CD8-positive, alpha-beta memory T cell (primary cell): Measurements from ENCODE around the gene NOX5. TPM values are rescaled to one million over a fixed set of nuclear protein-coding genes. Genes with fewer than 3 reads are reported as not detected.

Experiments
- CTCF ChIA-PET: fragments of 350-600 bp; sonication (Branson Sonifier 250); formaldehyde crosslinking; loops from one replicate; lab custom pipeline; 2021; ENCODE audit warnings: antibody characterized with exemption; lab: Charles Lee
- POLR2A ChIA-PET: fragments of 350-600 bp; sonication (Branson Sonifier 250); formaldehyde crosslinking; loops from one replicate; lab custom pipeline; 2021; ENCODE audit warnings: antibody characterized with exemption; lab: Charles Lee
- DNase-seq, 5 donors: peaks; one replicate each; pipeline versions ENCODE4 v3.0.0 to v3.0.0-alpha.2; 2020 to 2022; ENCODE audit warnings: mixed read lengths in 1 of 5
- H3K27ac ChIP-seq: one replicate; pipeline ENCODE4 v1.7.0; 2013; ENCODE audit warnings: low read depth, mild to moderate bottlenecking, low read length, moderate library complexity
- H3K27me3 ChIP-seq: 2 replicates; pipeline ENCODE4 v1.7.0; 2013; ENCODE audit warnings: low read length, mild to moderate bottlenecking; ENCODE audit not compliant: insufficient read depth, poor library complexity, severe bottlenecking
- H3K36me3 ChIP-seq: 2 replicates; pipeline ENCODE4 v1.7.0; 2013; ENCODE audit warnings: mild to moderate bottlenecking, low read length, moderate library complexity; ENCODE audit not compliant: insufficient read depth
- H3K4me1 ChIP-seq: 2 replicates; pipeline ENCODE4 v1.7.0; 2013; ENCODE audit warnings: mild to moderate bottlenecking, low read length, moderate library complexity; ENCODE audit not compliant: insufficient read depth
- H3K4me3 ChIP-seq: 2 replicates; pipeline ENCODE4 v1.7.0; 2013; ENCODE audit warnings: mild to moderate bottlenecking, low read length
- H3K9me3 ChIP-seq: 2 replicates; pipeline ENCODE4 v1.7.0; 2013; ENCODE audit warnings: mild to moderate bottlenecking, low read length
- H3K27ac Mint-ChIP-seq, 8 donors: one replicate each; pipeline ENCODE4 v1.8.0; 2020 to 2021; ENCODE audit warnings: mixed read lengths in 8 of 8, mild to moderate bottlenecking in 6 of 8, inconsistent platforms in 3 of 8, moderate library complexity in 3 of 8
- H3K27me3 Mint-ChIP-seq, 2 donors: one replicate each; pipeline ENCODE4 v1.8.0; 2020 to 2021; ENCODE audit warnings: mixed read lengths in 2 of 2, mild to moderate bottlenecking in 1 of 2, moderate library complexity in 1 of 2
- H3K36me3 Mint-ChIP-seq, 3 donors: one replicate each; pipeline ENCODE4 v1.8.0; 2020 to 2021; ENCODE audit warnings: mixed read lengths in 3 of 3, inconsistent platforms in 1 of 3, mild to moderate bottlenecking in 1 of 3
- H3K4me1 Mint-ChIP-seq, 3 donors: one replicate each; pipeline ENCODE4 v1.8.0; 2020 to 2021; ENCODE audit warnings: mixed read lengths in 3 of 3, inconsistent platforms in 1 of 3, mild to moderate bottlenecking in 1 of 3
- H3K4me3 Mint-ChIP-seq, 7 donors: one replicate each; pipeline ENCODE4 v1.8.0; 2020 to 2021; ENCODE audit warnings: mixed read lengths in 7 of 7, mild to moderate bottlenecking in 6 of 7, moderate library complexity in 4 of 7, inconsistent platforms in 2 of 7
- H3K9me3 Mint-ChIP-seq, 5 donors: one replicate each; pipeline ENCODE4 v1.8.0; 2020 to 2022; ENCODE audit warnings: mixed read lengths in 5 of 5, mild to moderate bottlenecking in 3 of 5, moderate library complexity in 2 of 5, inconsistent platforms in 1 of 5
- polyA plus RNA-seq: library from polyadenylated mRNA; unstranded; fragments of 300-500 nt; fragmentation: Illumina TruSeq; gene quantifications from one replicate; pipeline ENCODE4 v1.2.3, GENCODE V29; 2021
- total RNA-seq, 2 experiments: library from RNA; stranded (reverse); gene quantifications; one replicate each; pipeline ENCODE4 v1.2.3, GENCODE V29; 2021

The NOX5 gene
- total and polyA plus RNA-seq, 3 experiments from 2014 or later: not detected

DNA sequence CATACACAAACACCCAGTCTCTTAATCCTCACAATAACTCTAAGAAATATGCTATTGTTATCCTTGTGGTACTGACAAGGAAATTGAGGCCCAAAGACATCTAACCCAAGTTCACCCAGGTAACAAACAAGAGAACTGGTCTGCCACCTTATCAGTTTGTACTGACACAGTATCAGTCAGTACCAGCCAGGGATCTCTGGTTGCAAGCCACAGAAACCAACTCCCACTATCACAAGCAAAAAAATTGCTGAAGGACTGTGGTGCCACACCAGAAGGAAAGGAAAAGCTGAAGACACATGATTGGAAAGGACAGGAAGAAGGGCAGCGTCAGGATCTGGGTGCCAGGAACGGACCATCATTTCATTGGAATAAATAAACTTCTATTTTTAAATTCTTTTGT lies 82.1 kb downstream of the NOX5 start:
- Mint-ChIP-seq H3K27ac (no peak overlapping the region), H3K36me3 (no peaks in the 10 kb centered on the region), H3K9me3 (no peaks in the 10 kb centered on the region), H3K4me3 (no peak overlapping the region), H3K27me3 (peaks cover 0 to 2% of the 10 kb centered on the region in 2 donors), H3K4me1 (no peaks in the 10 kb centered on the region)
- no peaks in the 10 kb centered on the region for H3K9me3 ChIP-seq
- H3K4me1 ChIP-seq: no peaks in the 10 kb centered on the region
- ChIA-PET POLR2A (no interaction called here), CTCF (no interaction called here)
- no peak overlapping the region for H3K4me3 ChIP-seq
- no peak for DNase-seq
- no peak overlapping the region for H3K27ac ChIP-seq
- H3K36me3 ChIP-seq: no peaks in the 10 kb centered on the region
- no peaks in the 10 kb centered on the region for H3K27me3 ChIP-seq

DNA sequence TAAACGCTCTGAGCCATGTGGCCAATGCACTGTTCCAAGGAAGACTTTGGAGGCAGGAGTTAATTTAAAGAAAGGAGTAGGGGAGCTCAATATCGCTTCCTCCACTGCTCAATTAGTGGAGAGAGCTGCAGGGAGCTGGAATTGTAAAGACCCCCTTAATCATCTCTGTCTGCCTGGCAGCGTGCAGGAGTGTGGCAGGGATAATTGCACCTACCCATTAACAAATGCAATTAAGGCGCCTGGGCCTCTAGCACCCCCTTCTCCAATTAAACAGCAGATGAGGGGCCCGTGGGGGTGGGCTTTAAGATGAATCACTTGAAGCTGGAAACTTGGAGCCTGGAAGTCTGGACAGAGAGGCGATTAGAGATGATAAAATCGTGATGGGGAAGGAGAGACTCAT lies 84.3 kb downstream of the NOX5 start:
- Histone ChIP-seq H3K36me3 (no peaks in the 10 kb centered on the region), H3K27me3 (no peaks in the 10 kb centered on the region), H3K9me3 (no peaks in the 10 kb centered on the region), H3K4me1 (peaks cover 2% of the 10 kb centered on the region), H3K27ac (no peak overlapping the region), H3K4me3 (no peak overlapping the region)
- no peaks in the 10 kb centered on the region for H3K36me3 Mint-ChIP-seq
- H3K9me3 Mint-ChIP-seq: no peaks in the 10 kb centered on the region
- no peak overlapping the region for H3K27ac Mint-ChIP-seq
- H3K4me1 Mint-ChIP-seq: peaks cover 6 to 11% (median 11%) of the 10 kb centered on the region in 3 donors
- ChIA-PET POLR2A (no interaction called here), CTCF (no interaction called here)
- DNase-seq: no peak
- H3K4me3 Mint-ChIP-seq: no peak overlapping the region
- H3K27me3 Mint-ChIP-seq: peaks cover 0 to 5% of the 10 kb centered on the region in 2 donors

DNA sequence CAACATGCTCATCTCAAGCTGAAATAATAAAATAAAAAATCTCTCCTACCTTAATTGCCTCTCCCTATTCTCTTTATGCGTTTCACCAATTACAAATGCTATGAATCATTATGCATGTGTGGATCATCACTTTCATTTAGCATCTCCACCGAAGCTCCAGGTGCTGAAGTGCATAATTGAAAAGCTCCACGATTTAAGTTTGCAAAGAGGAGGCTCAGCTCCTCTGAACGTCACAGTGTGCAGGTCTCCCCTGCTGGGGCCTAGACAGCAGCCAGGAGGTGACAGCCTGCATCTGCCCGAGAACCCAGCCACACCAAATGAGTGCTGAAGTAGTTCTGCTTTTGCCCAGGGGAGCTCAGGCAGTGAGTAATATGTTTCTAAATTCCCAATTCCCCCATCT lies 85.4 kb downstream of the NOX5 start:
- no peak overlapping the region for H3K27ac ChIP-seq
- DNase-seq: no peak
- H3K4me1 ChIP-seq: peaks cover 13% of the 10 kb centered on the region
- no peaks in the 10 kb centered on the region for H3K36me3 ChIP-seq
- CTCF ChIA-PET: no interaction called here
- POLR2A ChIA-PET: no interaction called here
- H3K9me3 ChIP-seq: no peaks in the 10 kb centered on the region
- H3K27me3 ChIP-seq: no peaks in the 10 kb centered on the region
- H3K4me3 Mint-ChIP-seq: no peak overlapping the region
- H3K27ac Mint-ChIP-seq: no peak overlapping the region
- peaks cover 0 to 5% of the 10 kb centered on the region in 2 donors for H3K27me3 Mint-ChIP-seq
- H3K9me3 Mint-ChIP-seq: no peaks in the 10 kb centered on the region
- H3K4me3 ChIP-seq: no peak overlapping the region
- H3K4me1 Mint-ChIP-seq: peaks cover 14 to 21% (median 21%) of the 10 kb centered on the region in 3 donors
- H3K36me3 Mint-ChIP-seq: no peaks in the 10 kb centered on the region

DNA sequence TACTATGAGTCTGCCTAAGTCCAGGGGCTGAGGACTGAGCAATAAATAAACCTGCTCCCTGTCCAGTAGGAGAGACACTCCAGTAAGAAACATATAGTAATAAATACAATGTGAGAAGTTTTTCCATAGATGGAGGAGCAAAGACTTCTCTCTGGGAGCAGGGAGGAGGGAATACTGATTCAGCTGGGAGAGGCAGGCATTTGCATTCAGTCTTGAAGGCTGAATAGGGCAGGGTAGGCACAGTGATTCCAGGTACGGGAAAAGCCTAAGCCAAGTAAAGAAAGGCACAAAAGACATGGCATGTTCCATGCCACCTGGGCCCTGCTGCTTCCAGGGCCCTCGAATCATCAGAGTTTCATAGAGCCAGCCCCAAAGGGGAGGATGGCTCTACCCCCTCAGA lies 86.3 kb downstream of the NOX5 start:
- no peaks in the 10 kb centered on the region for H3K9me3 Mint-ChIP-seq
- peaks cover 0 to 3% of the 10 kb centered on the region in 2 donors for H3K27me3 Mint-ChIP-seq
- H3K9me3 ChIP-seq: no peaks in the 10 kb centered on the region
- no peak overlapping the region for H3K4me3 Mint-ChIP-seq
- DNase-seq: no peak
- H3K27ac ChIP-seq: no peak overlapping the region
- no peak overlapping the region for H3K27ac Mint-ChIP-seq
- H3K4me1 Mint-ChIP-seq: peaks cover 17 to 28% (median 21%) of the 10 kb centered on the region in 3 donors
- H3K36me3 Mint-ChIP-seq: no peaks in the 10 kb centered on the region
- ChIA-PET CTCF (no interaction called here), POLR2A (no interaction called here)
- H3K27me3 ChIP-seq: no peaks in the 10 kb centered on the region
- H3K4me3 ChIP-seq: no peak overlapping the region
- no peaks in the 10 kb centered on the region for H3K36me3 ChIP-seq
- H3K4me1 ChIP-seq: peaks cover 13% of the 10 kb centered on the region

DNA sequence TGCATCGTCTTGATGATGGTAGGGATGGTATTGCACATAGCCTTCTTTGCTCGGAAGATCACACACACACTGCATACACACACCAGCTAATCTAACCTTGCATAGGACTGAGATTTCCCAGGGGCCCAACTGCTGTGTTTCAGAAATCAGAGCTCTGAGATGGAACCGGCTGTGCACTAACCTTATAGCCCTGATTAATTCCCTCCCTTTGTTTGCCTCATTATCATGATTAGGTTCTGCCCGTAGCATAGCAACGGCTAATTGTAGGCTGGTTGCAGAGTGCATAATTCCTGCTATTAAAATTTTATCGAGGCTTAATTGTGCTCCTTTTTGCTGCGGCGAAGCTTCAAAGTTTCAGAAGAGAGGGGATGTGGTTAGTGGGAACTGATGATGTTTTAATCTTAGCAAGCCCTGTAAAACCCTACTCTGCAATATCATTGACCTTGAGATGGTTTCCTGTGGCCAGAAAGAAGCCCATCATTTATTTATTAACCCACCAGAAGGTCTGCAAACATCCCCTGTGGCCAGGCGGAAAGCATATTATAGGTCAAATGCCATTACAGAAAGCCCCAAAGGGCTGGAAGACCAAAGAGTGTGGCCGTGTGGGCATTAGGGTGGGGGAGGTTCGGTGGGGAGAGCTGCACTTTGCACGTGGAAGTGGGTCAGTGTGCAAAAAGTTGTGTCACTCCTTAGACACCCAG lies 89.7 kb downstream of the NOX5 start:
- Histone ChIP-seq H3K4me1 (peaks cover 13% of the 10 kb centered on the region), H3K36me3 (no peaks in the 10 kb centered on the region), H3K27me3 (no peaks in the 10 kb centered on the region), H3K9me3 (no peaks in the 10 kb centered on the region), H3K4me3 (no peak overlapping the region), H3K27ac (no peak overlapping the region)
- peak overlapping the region in 1 of 8 donors; percentile 75 for H3K27ac Mint-ChIP-seq
- no peaks in the 10 kb centered on the region for H3K9me3 Mint-ChIP-seq
- ChIA-PET CTCF (no interaction called here), POLR2A (interaction anchor here (0.6 kb wide), 1 partner anchor 49 kb away, joined by 3 read pairs; no protein-coding TSS in a partner anchor)
- peak overlapping the region in 6 of 7 donors; percentile 37 to 65 (median 54) for H3K4me3 Mint-ChIP-seq
- H3K4me1 Mint-ChIP-seq: peaks cover 22 to 36% (median 28%) of the 10 kb centered on the region in 3 donors
- DNase-seq: peak in 1 of 5 donors; percentile 1
- H3K27me3 Mint-ChIP-seq: peaks cover 0 to 3% of the 10 kb centered on the region in 2 donors
- no peaks in the 10 kb centered on the region for H3K36me3 Mint-ChIP-seq

DNA sequence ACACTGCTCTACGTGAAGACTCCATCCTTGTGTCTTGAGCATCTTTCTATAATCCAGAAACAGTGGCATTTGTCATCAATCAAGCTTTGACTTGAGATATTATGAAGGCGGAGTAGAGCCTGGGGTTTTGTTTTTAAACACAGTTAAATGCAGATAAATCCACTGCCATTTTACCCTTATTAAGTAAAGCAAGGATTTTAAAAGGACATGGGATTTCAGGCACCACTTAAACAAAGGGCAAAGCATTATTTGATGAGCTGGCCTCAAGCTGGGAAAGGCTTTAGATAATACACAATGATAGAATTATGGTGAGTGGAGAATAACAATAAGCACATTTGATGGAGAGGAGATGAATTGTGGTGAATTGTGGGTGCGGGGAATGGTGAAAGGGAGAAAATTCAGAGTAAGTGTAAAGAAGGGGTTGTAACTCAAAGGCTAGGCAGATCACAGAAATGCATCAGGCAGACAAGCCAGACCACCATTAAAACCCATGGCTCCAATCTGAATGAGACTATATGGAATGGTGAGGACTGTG lies 91.0 kb downstream of the NOX5 start:
- H3K4me1 Mint-ChIP-seq: peaks cover 22 to 36% (median 28%) of the 10 kb centered on the region in 3 donors
- ChIA-PET POLR2A (no interaction called here), CTCF (no interaction called here)
- Histone ChIP-seq H3K27me3 (no peaks in the 10 kb centered on the region), H3K27ac (no peak overlapping the region), H3K36me3 (no peaks in the 10 kb centered on the region), H3K4me1 (peaks cover 13% of the 10 kb centered on the region), H3K9me3 (no peaks in the 10 kb centered on the region), H3K4me3 (no peak overlapping the region)
- H3K27me3 Mint-ChIP-seq: peaks cover 0 to 3% of the 10 kb centered on the region in 2 donors
- H3K36me3 Mint-ChIP-seq: no peaks in the 10 kb centered on the region
- no peak overlapping the region for H3K27ac Mint-ChIP-seq
- no peak for DNase-seq
- H3K4me3 Mint-ChIP-seq: no peak overlapping the region
- H3K9me3 Mint-ChIP-seq: no peaks in the 10 kb centered on the region

DNA sequence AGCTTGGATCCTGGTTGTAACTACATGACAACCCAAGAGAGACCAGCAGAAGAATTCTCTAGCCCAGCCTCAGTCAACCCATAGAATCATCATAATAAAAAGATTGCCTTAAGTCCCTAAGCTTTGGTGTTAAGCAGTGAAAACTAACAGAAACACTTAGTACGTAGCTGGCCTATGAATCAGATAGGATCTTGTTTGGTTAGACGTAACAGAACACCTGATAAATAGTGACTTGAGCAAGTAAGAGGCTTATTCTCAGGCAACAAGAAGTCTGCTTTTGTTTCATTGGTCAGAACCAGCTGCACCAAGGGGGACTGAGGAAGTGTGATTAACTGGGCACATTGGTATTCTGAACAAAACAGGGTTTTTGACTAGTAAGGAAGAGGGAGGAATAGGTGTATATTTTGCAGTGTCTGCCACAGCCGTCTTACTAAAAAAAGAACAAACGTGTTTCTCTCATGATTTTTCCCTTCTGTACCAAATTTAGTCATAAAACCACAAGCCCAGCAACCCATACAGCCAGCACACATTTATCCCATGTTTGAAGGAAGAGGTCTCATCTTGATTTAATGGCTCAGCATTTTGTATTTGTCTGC lies 92.6 kb downstream of the NOX5 start:
- Histone ChIP-seq H3K9me3 (no peaks in the 10 kb centered on the region), H3K36me3 (no peaks in the 10 kb centered on the region), H3K27ac (no peak overlapping the region), H3K4me1 (peaks cover 13% of the 10 kb centered on the region), H3K27me3 (no peaks in the 10 kb centered on the region), H3K4me3 (no peak overlapping the region)
- ChIA-PET CTCF (no interaction called here), POLR2A (interaction anchor here (0.7 kb wide), 1 partner anchor 17 kb away, joined by 5 read pairs; no protein-coding TSS in a partner anchor)
- Mint-ChIP-seq H3K27ac (peak overlapping the region in 1 of 8 donors; percentile 51), H3K9me3 (no peaks in the 10 kb centered on the region), H3K4me3 (no peak overlapping the region), H3K36me3 (no peaks in the 10 kb centered on the region), H3K4me1 (peaks cover 22 to 36% (median 28%) of the 10 kb centered on the region in 3 donors), H3K27me3 (peaks cover 0 to 3% of the 10 kb centered on the region in 2 donors)
- no peak for DNase-seq
